K562 (cell line): Measurements from ENCODE around the gene BCKDK. TPM values are rescaled to one million over a fixed set of nuclear protein-coding genes. Genes with fewer than 3 reads are reported as not detected.

Experiments used
- E2F3 ChIP-seq: fragments of 250-450 bp; sonication (Bioruptor Pico); IDR thresholded peaks from 2 replicates; pipeline ENCODE4 v1.4.0; 2020; ENCODE audit warnings: mild to moderate bottlenecking
- FOXJ2 ChIP-seq: fragments of 200-800 bp; sonication (Bioruptor generic); IDR thresholded peaks from 2 replicates; pipeline ENCODE4 v1.6.1; 2016; ENCODE audit warnings: missing genetic modification characterization, missing compliant biosample characterization
- GATAD2A ChIP-seq: fragments of 450-650 bp; IDR thresholded peaks from 2 replicates; pipeline ENCODE4 v1.6.1; 2017
- HCFC1 ChIP-seq: IDR thresholded peaks from 2 replicates; pipeline ENCODE4 v1.6.1; 2012; ENCODE audit warnings: low read depth, low read length, improper control_type of control experiment
- HDAC6 ChIP-seq: IDR thresholded peaks from 2 replicates; pipeline ENCODE4 v1.6.1; 2012; ENCODE audit warnings: low read depth, mild to moderate bottlenecking, control low read depth, inconsistent platforms, low read length, moderate library complexity
- HNRNPLL ChIP-seq: fragments of 200-400 bp; formaldehyde crosslinking; IDR thresholded peaks from 2 replicates; pipeline ENCODE4 v1.6.1; 2017; ENCODE audit warnings: low read length, low read depth, mild to moderate bottlenecking; ENCODE audit not compliant: poor library complexity, severe bottlenecking
- KDM2B ChIP-seq: fragments of 250-450 bp; sonication (Bioruptor Pico); IDR thresholded peaks from 2 replicates; pipeline ENCODE4 v1.8.0; 2021; ENCODE audit warnings: mild to moderate bottlenecking, moderate library complexity
- MXI1 ChIP-seq: IDR thresholded peaks from 2 replicates; pipeline ENCODE4 v1.6.1; 2011; ENCODE audit warnings: low read depth, mild to moderate bottlenecking, improper control_type of control experiment, low read length
- NFE2 ChIP-seq: IDR thresholded peaks from 2 replicates; pipeline ENCODE4 v1.6.1; 2014; ENCODE audit warnings: antibody characterized with exemption, low read depth
- NR2C2 ChIP-seq, 2 experiments: fragments of 200-800 bp in 1 of 2; sonication (Bioruptor generic) in 1 of 2; sonication (generic) in 1 of 2; formaldehyde crosslinking in 1 of 2; IDR thresholded peaks; 2 replicates each; pipeline versions ENCODE4 v1.6.1 to v1.8.0; 2016 to 2022; ENCODE audit warnings: mild to moderate bottlenecking in 1 of 2, missing compliant biosample characterization in 1 of 2, missing genetic modification characterization in 1 of 2, missing genetic modification reagents in 1 of 2
- SMAD4 ChIP-seq: fragments of 250-450 bp; sonication (Bioruptor Pico); conservative IDR thresholded peaks from 2 replicates; pipeline ENCODE4 v1.8.0; 2021; ENCODE audit warnings: inconsistent platforms, mild to moderate bottlenecking, moderate library complexity
- TAF1 ChIP-seq: IDR thresholded peaks from 2 replicates; pipeline ENCODE4 v1.6.1; 2011; ENCODE audit warnings: mild to moderate bottlenecking, low read length, moderate library complexity; ENCODE audit not compliant: insufficient read depth, control insufficient read depth, severe bottlenecking; ENCODE audit errors: extremely low read depth
- TCF7L2 ChIP-seq: fragments of 150-350 bp; IDR thresholded peaks from 2 replicates; pipeline ENCODE4 v1.6.1; 2016; ENCODE audit warnings: low read depth, mild to moderate bottlenecking, low read length, moderate library complexity
- U2AF1 ChIP-seq: fragments of 200-400 bp; formaldehyde crosslinking; optimal IDR thresholded peaks from 2 replicates; pipeline ENCODE3; 2017; ENCODE audit warnings: mild to moderate bottlenecking, low read depth, low read length, moderate library complexity
- ZBTB33 ChIP-seq: sonication (generic); formaldehyde crosslinking; IDR thresholded peaks from 2 replicates; pipeline ENCODE4 v1.8.1; 2023; ENCODE audit warnings: mild to moderate bottlenecking, missing genetic modification reagents
- ZC3H4 ChIP-seq: sonication (generic); formaldehyde crosslinking; IDR thresholded peaks from 2 replicates; pipeline ENCODE4 v1.9.0; 2021; ENCODE audit warnings: missing genetic modification reagents, borderline replicate concordance
- ZNF174 ChIP-seq: fragments of 250-450 bp; sonication (Bioruptor Pico); IDR thresholded peaks from 2 replicates; pipeline ENCODE4 v1.4.0; 2020; ENCODE audit warnings: mild to moderate bottlenecking
- ZNF592 ChIP-seq: fragments of 450-650 bp; IDR thresholded peaks from 2 replicates; pipeline ENCODE4 v1.6.1; 2017; ENCODE audit warnings: antibody characterized with exemption, mild to moderate bottlenecking
- ZNF696 ChIP-seq: fragments of 250-450 bp; sonication (Bioruptor Pico); conservative IDR thresholded peaks from 2 replicates; pipeline ENCODE4 v1.4.0; 2020; ENCODE audit warnings: mild to moderate bottlenecking, moderate library complexity
- polyA plus RNA-seq, 8 experiments: library from polyadenylated mRNA; depleted of rRNA in 4 of 8; stranded (reverse) in 5 of 8; unstranded in 3 of 8; fragments of >200 nt; fragmentation: Nextera tagmentation in 2 of 8; fragmentation: Illumina TruSeq in 1 of 8; extraction: Ambion mirVana in 2 of 8; extraction: Trizol in 1 of 8; gene quantifications; 2 replicates each; pipeline versions ENCODE4 v1.2.1 to v1.2.3, GENCODE V29; 2011 to 2014; ENCODE audit warnings: inconsistent platforms in 1 of 8, missing spikeins in 1 of 8
- total RNA-seq, 7 experiments: library from RNA; depleted of rRNA in 6 of 7; stranded (reverse); fragments of >200 nt in 6 of 7; fragmentation: Illumina TruSeq in 2 of 7; extraction: Trizol in 2 of 7; gene quantifications; 2 replicates each; pipeline versions ENCODE4 v1.2.1 to v1.2.3, GENCODE V29; 2011 to 2021; ENCODE audit warnings: low replicate concordance in 1 of 7
- TF ChIP-seq, protein P1 (sequence below): sonication (generic); IDR thresholded peaks from 2 replicates; pipeline ENCODE4 v1.6.1; 2016

Gene BCKDK
- total and polyA plus RNA-seq, 9 of the 15 experiments (the other 6 are each of a cell fraction or from before 2014, with no cell fraction given) = 0.58 to 34.8 (median 13.1) TPM

GRCh38 chr16:31142109-31143010 is 34.2 kb downstream of the BCKDK start (continued):
- TF ChIP-seq ZNF592 (peak; percentile 79), HCFC1 (peak; percentile 43; the same call in 1 of the 2 replicates), TAF1 (peak; percentile 19), NFE2 (no peak), ZBTB33 (CRISPR knock-in tag) (peak; percentile 95), HDAC6 (no peak), TCF7L2 (peak; percentile 37; the same call in 1 of the 2 replicates), U2AF1 (peak; percentile 44), HNRNPLL (peak; percentile 71), GATAD2A (peak; percentile 72; the same call in 1 of the 2 replicates), E2F3 (peak; percentile 38; the same call in 1 of the 2 replicates), NR2C2 (CRISPR knock-in tag; IDR thresholded peaks at IDR 0.05) (no peak), NR2C2 (tag; IDR thresholded peaks at IDR 0.05) (peak; percentile 37), ZNF696 (CRISPR knock-in tag) (no peak), ZC3H4 (0 out of 2 replicates have a peak, but pooled peaks have one; percentile 66), KDM2B (CRISPR knock-in tag) (no peak), SMAD4 (CRISPR knock-in tag) (0 out of 2 replicates have a peak, but pooled peaks have one; percentile 55), ZNF174 (CRISPR knock-in tag) (no peak), MXI1 (0 out of 2 replicates have a peak, but pooled peaks have one; percentile 31), FOXJ2 (tag) (no peak)
- TF ChIP-seq, protein P1, sequence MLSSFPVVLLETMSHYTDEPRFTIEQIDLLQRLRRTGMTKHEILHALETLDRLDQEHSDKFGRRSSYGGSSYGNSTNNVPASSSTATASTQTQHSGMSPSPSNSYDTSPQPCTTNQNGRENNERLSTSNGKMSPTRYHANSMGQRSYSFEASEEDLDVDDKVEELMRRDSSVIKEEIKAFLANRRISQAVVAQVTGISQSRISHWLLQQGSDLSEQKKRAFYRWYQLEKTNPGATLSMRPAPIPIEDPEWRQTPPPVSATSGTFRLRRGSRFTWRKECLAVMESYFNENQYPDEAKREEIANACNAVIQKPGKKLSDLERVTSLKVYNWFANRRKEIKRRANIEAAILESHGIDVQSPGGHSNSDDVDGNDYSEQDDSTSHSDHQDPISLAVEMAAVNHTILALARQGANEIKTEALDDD = no peak
